GM18870 (cell line): ENCODE data around the gene SCUBE1.

Experiments
- ATAC-seq: cut with Tn5 transposase; IDR thresholded peaks from one replicate; pipeline ENCODE4 v1.9.1; 2021; ENCODE audit warnings: moderate library complexity; ENCODE audit not compliant: unreplicated experiment

Gene SCUBE1

GRCh38 chr22:43304831-43305590, 38.2 kb downstream of the SCUBE1 start:
- no peak for ATAC-seq

DNA sequence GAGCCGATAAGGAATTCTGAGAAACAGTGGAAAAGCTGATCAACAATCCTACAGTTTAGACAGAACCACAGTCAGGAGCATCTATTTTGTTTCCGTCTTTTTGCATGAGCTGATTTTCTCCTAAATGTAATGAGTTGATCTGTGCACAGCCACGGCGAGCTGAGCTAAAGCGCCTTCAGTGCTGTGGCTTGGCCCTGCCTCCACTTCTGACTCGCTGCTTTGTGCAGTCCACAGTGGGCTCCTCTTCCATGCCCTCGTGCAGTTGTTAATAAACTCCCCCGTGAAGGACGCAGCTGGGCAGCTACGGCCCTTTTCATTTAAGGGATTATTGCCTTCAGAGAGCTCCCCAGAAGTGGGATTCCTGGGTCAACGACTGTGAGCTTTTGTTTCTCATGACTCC, 39.4 kb downstream of the SCUBE1 start:
- no peak for ATAC-seq

- ATAC-seq, result no peak
Measured at GRCh38 chr22:43303166-43303565, 40.0 kb downstream of the SCUBE1 start.

GRCh38 chr22:43302531-43303041, 40.6 kb downstream of the SCUBE1 start:
- ATAC-seq, result no peak

GRCh38 chr22:43301866-43302265, 41.3 kb downstream of the SCUBE1 start:
- ATAC-seq, result no peak

GRCh38 chr22:43300891-43301676, 42.1 kb downstream of the SCUBE1 start:
- ATAC-seq, result no peak

GRCh38 chr22:43299736-43300135, 43.4 kb downstream of the SCUBE1 start:
- ATAC-seq, result no peak

- no peak for ATAC-seq
Measured at GRCh38 chr22:43298062-43298801, 44.9 kb downstream of the SCUBE1 start.

- no peak for ATAC-seq
Measured at GRCh38 chr22:43297270-43298061, 45.7 kb downstream of the SCUBE1 start.

DNA sequence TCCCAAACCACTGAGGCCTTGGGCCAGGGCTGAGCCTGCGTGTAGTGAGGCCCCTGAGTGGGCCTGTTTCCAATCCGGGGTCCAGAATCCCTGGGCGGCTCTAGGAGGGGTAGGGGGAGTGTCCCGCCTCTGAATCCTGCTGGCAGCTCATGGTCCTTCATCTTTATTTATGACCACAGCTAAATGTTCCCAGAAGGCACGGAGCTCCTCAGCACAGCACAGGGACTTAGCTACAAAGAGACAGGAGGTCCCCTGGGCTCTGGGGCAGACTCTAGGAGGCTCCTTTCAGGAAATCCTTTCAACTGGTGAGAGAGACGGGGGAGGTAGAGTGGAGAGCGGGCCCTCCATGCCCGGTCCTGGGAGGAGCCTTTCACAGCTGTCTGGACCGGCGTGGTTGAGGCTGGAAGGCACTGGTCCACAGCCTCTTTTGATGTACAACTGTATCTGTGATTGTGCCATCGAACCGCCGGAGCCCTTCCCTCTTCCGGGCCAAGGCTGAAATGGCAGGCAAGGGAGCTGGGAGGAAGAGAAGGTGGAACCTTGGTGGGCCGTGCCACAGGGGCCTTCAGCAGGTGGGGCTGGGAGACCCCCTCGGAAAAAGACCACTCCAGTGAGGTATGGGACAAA, 46.8 kb downstream of the SCUBE1 start:
- ATAC-seq, result no peak

GRCh38 chr22:43295660-43296059, 47.5 kb downstream of the SCUBE1 start:
- no peak for ATAC-seq

DNA sequence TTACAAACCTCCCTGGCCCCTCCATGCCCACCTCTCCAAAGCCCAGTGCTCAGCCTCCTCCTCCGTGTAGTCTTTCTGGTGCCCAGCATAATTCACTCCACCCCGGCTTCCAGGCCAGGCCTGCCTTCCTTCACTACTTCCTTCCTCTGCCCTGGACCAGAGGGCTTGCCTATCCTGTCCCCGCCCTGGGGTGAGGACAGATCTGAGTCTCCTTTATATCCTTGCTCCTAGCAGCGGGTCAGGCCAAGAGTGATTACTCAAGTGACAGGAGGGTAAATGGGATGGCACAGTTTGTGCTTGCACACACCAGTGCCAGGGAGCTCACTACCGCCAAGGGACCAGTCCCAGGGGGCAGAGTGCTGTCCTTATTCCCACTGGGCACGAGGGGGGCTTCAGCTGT, 48.0 kb downstream of the SCUBE1 start:
- ATAC-seq, result no peak

GRCh38 chr22:43293655-43294392, 49.3 kb downstream of the SCUBE1 start:
- no peak for ATAC-seq

GRCh38 chr22:43293259-43293654, 49.9 kb downstream of the SCUBE1 start:
- no peak for ATAC-seq

GRCh38 chr22:43292630-43293018, 50.5 kb downstream of the SCUBE1 start:
- ATAC-seq, result no peak

- ATAC-seq, result no peak
Measured at GRCh38 chr22:43291381-43291780, 51.8 kb downstream of the SCUBE1 start.

DNA sequence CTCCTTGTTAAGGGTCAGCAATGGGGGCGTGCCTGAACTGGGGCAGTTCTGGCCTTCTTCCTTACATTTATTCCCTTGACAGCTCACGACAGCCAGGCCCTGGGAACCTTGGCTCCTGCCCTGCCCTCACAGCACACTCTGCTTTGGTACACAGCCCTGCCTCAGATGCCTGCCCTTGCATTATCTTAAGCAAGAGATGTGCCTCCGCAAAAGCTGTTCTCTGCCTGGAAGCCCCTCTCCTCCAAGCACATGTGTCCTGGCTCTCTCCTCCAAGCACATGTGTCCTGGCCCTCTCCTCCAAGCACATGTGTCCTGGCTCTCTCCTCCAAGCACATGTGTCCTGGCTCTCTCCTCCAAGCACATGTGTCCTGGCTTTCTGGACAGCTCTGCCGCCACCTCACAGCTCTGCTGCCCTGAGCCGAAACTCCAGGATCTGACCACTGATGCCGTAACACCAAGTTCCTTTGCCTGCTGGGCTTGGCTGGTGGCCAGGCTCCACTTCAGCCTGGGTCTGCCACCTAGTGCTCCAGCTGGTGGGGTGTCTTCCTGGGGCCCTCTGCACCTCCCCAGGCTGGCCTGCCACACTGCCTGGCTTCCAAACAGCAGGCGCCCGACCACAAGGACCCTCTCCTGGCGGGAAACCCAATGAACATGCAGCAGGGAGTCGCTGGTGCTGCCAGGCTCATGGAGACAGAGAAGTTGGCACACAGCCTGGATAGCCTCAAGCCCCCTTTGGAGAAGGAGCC, 53.0 kb downstream of the SCUBE1 start:
- no peak for ATAC-seq

GRCh38 chr22:43289531-43289963, 53.6 kb downstream of the SCUBE1 start:
- no peak for ATAC-seq
